Middle frontal gyrus (tissue), 1 donor: ENCODE data around the gene PHTF2.

ENCODE experiments used
- DNase-seq: peaks from one replicate; pipeline ENCODE4 v3.0.0-alpha.2; 2015; ENCODE audit warnings: low spot score; ENCODE audit errors: extremely low spot score

The PHTF2 gene

DNA sequence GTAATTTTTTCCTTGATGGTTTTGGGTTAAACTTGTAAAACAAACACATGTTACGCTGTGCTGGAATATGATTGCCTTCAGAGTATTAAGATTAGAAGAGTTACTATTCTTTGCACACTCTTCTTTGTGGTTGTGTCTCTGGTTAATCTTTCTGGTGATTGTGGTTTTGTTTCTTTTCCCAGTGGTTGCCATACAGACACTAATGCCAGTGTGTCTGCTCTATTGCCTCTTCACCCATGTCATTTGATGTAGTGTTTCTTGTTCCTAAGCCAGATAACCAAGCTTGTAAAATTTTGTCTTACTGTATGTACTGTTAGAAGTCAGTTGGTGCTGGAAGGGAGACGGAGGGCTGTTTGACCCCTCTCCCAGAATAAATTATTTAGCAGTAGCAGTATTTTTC, 124.8 kb downstream of the PHTF2 start:
- DNase-seq, result no peak

DNA sequence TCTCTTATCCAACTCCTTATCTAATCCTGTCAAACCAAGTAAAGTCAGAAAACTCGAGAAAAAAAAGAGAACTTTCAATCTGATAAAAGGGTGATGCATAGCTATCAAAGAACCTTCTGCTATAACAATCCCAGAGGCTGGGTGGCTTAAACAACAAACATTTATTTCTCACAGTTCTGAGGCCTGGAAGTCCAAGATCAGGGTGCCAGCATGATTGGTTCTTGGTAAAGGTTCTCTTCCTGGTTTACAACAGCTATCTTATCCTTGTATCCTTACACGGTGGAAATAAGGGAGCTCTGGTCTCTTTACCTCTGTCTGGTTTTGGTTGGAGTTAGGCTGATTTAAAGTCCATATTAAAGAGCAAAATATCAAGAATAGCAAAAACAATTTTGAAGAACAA, 131.9 kb downstream of the PHTF2 start:
- no peak for DNase-seq

DNA sequence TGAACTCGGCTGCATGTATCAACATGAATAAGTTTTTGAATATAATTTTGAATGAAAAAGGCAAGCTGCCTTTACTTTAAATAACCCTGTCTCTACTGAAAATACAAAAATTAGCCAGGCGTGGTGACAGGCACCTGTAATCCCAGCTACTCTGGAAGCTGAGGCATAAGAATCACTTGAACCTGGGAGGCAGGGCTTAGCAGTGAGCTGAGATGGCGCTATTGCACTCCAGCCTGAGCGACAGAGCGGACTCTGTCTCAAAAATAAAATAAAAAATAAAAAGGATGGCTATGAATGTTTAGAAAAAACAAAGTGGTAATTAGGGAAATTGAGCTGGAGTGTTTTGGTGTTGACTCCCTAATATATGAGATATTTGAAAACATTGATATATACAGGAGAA, 133.3 kb downstream of the PHTF2 start:
- DNase-seq, result no peak

DNA sequence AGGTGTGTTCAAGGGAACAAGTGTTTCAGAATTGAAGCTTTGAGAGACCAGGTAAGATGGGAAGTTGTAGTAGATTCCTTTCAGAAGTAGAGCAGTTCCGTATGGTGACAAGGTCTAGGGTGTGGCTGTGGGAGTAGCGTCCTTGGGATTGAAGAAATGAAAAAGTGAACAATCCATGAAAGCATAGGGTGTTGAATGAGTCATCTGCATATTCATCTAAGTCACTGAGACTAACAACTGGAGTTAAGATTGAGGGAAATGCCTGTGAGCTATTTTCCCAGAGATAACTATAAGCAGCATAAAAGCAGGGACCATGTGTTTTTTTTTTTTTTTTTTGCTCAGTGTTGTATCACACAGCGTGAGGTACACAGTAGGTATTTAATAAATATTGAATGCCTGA, 134.8 kb downstream of the PHTF2 start:
- no peak for DNase-seq

DNA sequence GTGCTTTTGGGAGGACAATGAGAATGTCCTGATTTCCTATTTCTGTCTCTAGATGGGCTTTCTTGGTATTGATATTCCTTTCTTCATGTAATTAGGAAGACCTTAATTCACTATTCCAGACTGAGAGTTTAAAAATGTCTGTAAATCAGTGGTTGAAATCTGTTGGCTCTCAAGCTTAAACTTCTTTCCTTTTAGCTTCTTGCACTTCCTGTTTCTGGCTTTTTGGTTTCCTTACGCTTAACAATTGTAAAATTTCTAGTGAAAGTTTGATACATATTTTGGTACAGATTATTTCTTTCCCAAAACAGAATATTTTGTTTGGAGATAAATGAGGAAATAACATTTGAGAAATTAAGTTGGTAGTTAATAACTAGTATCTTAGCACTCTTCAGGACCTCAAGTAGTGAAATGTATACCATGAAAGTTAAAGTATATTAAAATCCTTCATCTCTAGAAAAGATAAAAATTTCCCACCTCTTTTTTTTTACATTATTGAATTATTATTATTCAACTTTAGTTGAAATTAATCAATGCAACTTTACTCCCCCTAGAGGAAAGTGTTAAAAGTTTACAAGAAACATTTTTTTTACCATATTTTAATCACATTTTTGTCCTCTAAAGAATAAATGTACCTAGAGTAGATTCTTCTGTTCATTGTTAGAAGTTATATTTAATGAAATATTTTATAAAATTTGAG, 137.2 kb downstream of the PHTF2 start:
- no peak for DNase-seq

DNA sequence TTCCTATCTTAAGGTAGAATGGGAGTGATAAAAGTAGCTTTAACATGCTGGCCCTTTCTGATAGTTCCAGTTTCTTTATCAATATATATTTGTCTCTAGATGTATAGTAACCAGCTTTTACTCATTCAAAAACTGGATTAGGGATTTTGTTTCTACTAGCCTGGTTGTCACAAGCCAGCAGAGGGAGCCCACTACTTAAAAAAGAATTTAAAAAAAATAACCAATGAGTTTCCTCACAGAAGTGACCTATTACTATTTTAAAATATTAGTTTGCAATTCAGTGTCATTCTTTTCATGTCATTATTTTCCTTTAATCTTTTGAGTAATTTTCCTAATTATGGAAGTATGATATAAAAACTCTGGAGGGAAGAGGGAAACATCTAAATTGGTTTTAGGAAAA, 142.1 kb downstream of the PHTF2 start:
- DNase-seq, result no peak

DNA sequence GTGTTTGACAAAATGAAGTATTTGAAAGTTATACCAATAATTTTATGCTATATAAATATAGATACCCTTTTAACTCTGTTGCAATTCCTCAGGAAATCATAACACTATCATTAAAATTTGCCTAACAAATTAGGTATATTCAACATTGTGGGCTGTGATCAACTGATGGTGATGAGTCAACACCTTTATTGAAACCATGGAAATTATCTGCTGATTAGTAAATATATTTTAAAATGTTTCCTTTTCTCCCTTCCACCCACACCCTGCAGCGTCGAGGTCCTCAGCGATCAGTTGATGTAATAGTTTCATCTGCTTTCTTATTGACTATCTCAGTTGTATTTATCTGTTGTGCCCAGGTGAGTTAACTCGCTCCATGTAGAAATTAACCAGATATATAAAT, 143.9 kb downstream of the PHTF2 start:
- no peak for DNase-seq

DNA sequence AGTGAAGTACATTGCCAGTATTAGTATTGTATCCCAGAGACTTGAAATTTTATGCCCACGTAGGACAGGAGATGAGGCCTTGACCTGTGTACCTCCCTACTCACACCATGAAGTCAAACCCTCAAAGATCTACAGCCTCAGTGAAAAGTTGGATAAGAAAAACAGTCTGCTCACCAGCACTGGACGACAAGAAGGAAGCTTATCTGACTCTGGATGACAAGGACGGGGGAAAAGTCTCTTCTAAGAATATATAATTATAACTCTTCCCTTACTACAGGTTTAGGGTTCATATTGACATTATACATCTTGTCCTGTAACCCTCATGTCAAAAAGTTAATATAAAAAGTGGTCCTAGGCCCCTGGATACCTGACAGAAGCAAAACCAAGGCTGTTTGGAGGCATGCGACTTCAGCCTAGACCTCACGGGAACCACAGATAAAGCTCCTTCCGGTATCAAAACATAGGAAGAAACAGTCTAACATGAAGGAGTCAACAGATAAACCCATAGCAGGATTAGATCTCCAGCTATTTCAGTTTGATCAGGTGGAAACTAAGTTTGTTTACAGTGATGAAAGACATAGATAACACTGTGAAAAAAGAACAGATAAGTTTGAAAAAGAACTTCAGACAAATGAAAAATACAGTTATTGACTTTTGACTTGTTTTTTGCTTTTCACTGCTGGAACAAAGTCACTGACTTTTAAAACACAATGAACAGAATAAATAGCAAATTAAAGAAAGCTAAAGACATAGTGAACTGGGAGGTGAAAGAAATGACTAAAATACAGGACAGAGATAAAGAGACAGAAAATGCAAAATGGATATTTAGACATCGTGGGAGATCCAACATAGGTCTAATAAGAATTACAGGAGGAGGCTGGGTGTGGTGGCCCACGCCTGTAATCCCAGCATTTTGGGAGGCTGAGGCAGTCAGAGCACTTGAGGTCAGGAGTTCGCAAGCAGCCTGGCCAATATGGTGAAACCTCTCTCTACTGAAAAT, 145.9 kb downstream of the PHTF2 start:
- no peak for DNase-seq

DNA sequence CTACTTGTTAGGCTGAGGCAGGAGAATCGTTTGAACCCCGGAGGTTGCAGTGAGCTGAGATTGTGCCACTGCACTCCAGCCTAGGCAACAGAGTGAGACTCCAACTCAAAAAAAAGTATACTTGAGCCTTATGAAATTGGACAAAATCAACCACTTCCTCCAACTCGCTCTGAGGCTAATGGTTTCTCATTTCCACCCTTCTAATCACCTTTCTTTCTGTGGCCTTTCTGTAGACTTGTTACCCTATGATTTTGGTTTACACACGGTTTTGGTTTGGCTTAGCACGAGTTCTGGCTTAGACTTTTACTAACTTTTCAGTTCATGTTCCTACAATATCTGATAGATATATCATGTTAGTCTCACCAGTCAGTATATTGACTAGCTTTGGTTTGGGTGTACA, 152.0 kb downstream of the PHTF2 start:
- no peak for DNase-seq

DNA sequence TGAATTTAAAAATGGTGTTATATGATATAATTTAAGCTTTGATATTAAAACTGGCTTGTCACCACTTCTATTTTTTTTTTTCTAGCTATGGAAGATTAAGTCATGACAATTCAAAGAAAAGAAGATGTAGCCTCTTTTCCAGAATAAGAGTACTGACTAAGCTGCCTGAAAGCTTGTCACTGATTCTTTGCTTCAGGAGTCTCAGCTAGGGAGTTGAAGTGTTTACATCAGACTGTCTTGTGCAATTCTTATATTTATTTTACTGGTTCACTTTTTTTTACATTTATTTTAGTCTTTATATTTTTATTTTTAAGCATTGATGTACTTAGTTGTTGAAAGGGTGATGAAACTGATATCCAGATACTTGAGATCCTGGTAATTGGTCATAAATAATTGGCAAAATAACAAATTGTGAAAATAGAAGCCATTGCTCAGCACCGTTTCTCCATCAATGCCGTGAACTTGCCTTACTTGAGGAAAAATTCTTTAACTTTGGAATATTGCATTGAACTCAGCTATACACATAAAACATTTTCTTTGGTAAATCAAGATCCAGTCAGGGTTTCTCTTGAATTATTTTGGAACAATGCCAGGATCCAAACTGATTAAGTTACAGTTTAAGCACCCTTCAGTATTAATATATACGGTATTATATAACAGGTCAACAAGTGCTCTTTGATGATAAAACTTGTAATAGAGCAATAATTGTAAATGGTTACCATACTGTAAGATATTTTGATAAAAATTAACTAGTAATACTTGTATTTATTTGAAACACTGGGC, 156.4 kb downstream of the PHTF2 start:
- DNase-seq, result no peak

DNA sequence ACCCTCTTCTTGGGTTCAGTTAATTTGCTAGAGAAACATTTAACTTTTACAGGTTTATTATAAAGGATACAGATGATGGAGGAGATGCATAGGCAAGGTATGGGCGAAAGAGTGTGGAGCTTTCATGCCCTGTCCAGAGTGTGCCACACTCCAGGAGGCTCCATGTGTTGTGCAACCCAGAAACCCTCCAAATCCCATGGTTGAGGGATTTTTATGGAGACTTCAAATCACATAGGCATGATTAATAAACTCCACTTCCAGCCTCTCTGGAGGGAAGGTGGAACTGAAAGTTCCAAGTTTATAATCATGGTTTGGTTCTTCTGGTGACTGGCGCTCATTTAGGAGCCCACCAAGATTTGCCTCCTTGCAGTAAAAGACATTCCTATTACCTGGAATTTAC, 159.9 kb downstream of the PHTF2 start:
- no peak for DNase-seq

DNA sequence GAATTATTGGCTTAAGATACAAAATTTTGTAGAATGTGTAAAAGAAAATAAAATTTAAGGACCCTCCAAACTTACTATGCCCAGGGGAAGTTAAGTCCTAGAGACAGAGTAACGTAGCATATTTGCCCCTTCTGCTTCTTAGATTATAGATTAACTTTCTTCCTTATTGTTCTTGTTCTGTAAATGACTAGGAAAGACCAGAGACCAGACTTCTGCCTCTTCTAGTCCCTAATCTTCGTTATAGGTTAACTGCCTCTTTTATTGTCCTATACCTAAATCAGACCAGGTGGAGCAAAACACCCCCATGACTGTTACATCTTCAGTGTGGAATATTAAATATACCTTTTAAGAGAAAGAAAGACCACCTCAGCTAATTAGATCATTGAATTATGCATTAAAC, 160.5 kb downstream of the PHTF2 start:
- no peak for DNase-seq

DNA sequence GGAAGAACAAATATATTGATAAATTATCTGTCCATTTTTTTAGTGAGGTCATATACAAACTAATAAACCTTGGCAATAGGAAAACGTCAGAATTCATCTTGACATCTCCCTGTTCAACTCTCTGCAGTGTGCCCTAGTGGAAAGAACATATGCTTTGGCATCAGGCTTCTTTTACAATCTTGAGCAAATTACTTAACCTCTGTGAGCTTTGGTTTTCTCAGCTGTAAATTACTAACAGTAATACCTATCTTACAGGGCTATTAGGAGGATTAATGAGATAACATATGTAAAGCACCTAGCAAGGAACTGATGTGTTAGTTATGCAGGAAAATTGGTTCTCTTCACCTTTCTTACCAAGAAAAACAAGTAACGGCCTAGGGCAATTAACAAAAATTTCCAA, 161.8 kb downstream of the PHTF2 start:
- no peak for DNase-seq

DNA sequence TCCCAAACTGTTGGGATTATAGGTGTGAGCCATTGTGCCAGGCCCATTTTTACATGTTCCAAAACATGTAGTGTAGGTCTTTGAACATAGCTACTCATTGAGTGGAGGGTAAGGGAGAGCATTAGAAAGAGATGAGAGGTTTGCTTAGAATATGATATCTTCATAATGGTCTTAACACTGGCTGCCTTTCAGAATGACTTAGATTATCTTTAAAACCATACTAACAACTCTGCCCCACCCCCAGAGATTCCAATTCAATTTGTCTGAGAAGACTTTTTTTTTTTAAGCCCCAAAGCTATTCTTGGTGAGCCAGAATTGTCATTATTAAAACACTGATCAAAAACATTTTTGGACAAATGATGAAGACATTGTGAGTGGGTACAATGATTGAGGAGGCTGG, 168.9 kb downstream of the PHTF2 start:
- no peak for DNase-seq

DNA sequence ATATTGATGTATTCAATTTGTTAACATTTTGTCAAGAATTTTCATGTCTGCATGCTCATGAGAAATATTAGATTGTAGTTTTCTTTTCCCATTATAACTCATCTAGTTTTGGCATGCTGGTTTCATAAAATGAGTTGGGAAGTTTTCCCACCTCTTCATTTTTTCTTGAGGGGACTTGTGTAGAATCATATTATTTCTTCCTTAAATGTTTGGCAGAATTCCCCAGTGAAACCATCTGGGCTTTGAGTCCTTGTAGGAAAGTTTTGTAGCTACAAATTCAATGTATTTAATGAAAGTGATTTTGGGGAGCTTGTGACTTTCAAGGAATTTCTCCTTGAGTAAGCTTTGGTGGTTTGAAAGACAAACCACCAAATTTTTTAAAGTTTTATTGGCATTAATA, 173.2 kb downstream of the PHTF2 start:
- no peak for DNase-seq

DNA sequence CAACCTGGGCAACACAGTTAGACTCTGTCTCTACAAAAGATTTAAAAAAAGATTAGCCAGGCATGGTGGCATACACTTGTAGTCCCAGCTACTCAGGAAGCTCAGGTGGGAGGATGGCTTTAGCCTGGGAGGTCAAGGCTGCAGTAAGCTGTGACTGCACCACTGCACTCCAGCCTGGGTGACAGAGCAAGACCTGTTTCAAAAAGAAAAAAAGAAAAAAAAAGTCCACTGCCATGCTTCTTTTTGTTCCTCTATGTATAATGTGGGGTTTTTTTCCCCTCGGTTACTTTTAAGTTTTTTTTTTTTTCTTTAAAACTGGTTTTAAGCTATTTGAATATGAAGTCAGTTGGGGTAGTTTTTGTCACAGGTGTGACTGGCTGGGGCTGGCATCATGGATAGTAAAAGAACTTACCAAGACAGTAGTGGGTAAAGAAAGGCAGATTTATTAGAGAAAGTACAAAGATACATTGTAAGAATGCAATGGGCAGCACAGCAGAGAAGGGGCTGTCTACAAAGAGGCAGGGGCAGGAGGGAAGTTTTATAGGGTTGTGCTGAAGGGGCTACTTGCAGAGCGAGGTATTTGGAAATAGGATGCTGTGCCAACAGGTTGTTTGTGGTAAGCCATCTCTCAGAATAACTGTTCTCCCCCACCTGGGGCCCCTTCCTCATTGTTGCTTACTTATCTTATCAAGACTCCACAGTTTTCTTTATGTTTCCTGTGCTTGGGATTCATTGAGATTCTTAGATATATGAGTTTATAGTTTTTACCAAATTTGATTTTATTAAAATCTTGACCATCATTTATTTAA, 177.3 kb downstream of the PHTF2 start:
- no peak for DNase-seq

DNA sequence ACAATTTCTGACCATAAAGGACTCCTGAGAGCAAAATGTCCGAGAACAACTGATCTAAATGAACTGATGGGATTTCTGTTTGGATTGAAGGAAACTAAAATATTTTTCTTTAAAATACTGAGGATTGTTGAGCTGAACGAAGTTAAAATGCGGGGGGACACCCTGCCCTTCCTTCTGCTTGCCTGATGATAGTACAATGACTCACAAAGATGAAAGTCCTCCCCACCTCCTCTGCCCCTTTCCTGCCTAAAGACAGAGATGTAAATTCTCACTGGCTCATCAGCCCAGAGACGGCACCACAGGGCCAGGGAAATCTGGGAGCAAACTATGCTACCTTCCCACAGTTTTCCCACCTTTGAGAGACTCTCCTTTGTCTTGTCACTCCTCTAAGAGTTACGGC, 180.6 kb downstream of the PHTF2 start:
- no peak for DNase-seq

DNA sequence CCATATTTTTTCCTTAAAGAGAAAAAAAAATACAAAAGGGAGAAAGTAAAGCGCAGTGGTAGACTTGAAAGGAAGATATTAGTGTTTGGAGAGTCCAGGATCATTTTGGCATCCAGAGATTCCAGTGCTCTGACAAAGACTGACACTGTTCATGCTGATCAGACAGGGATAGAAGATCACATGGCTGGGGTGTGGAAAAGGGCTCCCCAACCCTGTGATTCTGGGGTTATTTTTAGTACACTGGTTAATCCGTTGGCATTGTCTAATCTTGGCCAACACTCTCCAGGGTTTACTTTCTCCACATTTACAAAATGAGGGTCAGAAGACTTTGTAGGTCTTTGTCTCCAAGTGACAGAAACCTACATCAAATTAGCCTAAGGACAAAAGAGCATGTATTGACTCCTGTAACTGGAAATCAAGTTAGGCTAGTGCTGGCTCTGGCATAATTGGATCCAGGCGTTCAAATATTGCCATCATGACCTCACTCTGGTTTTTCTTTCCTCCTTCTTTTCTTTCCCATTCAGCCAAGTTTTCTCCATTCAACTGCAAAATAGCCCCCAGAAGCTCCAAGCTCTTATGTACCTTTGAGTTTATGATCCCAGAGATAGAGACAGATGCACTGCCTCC, 181.6 kb downstream of the PHTF2 start:
- no peak for DNase-seq

DNA sequence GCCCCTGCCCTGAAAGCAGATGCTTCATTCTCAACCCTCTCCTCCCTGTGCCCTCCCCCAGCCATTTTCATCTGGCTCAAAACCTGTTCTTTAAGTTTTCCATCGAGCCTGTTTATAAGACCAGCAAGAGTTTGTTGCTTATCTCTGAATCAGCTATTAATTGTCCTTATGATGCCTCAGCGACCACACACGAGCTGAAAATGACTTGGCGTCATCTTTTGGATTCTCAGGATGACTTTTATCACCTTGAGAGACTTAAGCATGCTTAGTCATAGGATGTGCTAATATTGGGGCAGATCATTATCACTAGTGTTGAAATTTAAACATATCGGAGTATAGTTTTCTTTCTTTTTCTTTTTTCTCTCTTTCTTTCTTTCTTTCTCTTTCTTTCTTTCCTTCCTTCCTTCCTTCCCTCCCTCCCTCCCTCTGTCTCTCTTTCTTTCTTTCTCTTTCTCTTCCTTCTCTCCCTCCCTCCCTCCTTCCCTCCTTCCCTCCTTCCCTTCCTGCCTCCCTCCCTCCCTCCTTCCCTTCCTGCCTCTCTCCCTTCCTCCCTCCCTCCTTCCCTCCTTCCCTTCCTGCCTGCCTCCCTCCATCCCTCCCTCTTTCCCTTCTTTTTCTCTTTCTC, 184.5 kb downstream of the PHTF2 start:
- no peak for DNase-seq

DNA sequence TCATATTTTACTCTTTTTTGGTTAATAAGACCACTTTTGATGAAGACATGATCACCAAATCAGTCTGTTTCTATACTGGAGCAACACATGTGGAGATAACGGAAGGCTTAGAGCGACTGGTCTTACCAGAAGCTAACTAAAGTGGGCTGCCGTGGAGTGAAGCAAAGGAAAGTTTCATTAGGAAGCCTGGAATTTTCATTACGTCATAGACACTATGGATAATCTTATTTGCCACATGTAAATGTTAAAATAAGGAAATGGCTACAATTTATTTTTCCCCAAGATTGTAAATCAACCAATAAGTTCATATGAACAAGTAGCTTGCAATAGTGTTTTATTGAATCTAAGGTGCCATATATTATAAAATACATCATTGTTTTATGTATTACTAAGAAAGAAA, 185.4 kb downstream of the PHTF2 start:
- DNase-seq, result no peak
